GM19193 (cell line): ENCODE data around the gene DRD3.

Experiments
- POLR2A ChIP-seq: IDR thresholded peaks from 4 replicates; pipeline ENCODE4 v1.6.1; 2011; ENCODE audit not compliant: insufficient read depth, insufficient read length; ENCODE audit errors: extremely low read depth

DRD3 gene

GRCh38 chr3:114081037-114081436, 97.8 kb downstream of the DRD3 start:
- TF ChIP-seq POLR2A, result no peak

GRCh38 chr3:114080201-114080600, 98.7 kb downstream of the DRD3 start:
- no peak for TF ChIP-seq POLR2A

GRCh38 chr3:114079761-114080160, 99.1 kb downstream of the DRD3 start:
- no peak for TF ChIP-seq POLR2A

- no peak for TF ChIP-seq POLR2A
Observed at GRCh38 chr3:114078126-114078525, 100.7 kb downstream of the DRD3 start.
